GM19468 (cell line): ENCODE data around the gene DNPH1.

Source experiments
- ATAC-seq: cut with Tn5 transposase; IDR thresholded peaks from one replicate; pipeline ENCODE4 v1.9.1; 2021; ENCODE audit warnings: mild to moderate bottlenecking, moderate library complexity, moderate number of reproducible peaks; ENCODE audit not compliant: unreplicated experiment; ENCODE audit errors: extremely low read depth

The DNPH1 gene

GRCh38 chr6:43186019-43186418 is 43.3 kb downstream of the DNPH1 start:
- no peak for ATAC-seq

- ATAC-seq = no peak
Observed at GRCh38 chr6:43185391-43185985, 43.8 kb downstream of the DNPH1 start.

- ATAC-seq = no peak
Observed at GRCh38 chr6:43184268-43184985, 44.9 kb downstream of the DNPH1 start.

DNA sequence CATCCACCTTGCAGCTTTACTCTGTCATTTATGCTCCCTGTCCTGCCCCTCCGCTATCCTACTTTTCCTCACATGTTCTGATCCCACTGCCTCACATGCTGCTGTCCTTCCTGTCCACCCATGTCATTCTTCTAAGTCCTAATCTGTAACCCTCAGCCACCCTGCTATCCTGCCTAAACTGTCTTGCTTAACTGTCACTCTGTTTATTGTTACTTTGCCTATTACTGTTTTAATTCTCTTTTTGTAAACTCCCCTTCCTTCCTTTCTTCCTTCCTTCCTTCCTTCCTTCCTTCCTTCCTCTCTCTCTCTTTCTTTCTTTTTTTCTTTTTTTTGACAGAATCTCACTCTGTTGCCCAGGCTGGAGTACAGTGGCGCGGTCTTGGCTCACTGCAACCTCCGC is 45.8 kb downstream of the DNPH1 start:
- ATAC-seq = no peak

DNA sequence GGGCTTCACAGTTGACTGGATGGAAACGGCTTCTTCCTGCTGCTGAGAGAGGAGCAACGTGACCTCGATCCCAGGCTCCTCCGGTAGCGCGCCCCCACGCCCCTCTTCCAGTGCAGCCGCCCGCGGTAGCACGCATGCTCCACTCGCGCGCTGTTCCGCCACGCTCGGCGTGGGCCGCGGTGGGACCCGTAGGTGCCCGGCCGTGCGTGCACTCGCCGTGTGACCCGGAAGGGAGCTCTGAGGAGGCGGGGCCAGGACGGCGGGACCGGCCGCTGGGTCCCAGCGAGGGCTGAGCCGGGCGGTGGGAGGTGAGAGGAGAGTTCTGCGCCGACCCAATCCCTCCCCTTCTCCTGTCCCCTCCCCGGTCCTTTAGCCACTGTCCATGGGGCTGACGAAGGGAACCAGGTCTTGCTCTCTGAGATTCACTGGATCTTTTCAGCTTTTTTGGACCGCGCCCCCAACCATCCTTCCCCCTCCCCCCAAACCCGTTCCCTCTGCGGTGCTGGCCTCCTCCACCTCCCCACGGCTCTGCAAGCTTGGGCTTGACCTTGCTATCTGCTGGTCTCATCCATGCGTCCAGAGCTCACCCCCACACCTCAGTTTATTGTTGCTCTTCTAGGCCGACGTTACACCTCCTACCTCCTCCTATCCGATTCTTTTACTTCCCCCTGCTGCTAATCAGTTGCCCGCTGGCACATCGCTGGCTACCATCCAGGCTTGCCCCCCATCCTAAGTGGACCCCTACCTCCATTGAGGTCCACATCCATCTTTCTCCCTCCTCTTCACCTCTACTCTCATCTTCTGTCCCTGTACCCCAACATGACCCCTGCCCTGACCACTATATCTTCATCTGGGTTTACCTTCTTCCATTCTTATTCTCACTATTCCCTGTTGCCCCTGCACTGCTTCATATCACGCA is 47.1 kb downstream of the DNPH1 start, which contains the start of gene CUL9:
Gene CUL9 (plus strand): TSS at position 255 of the 919 bp plus-strand sequence. CDS start 2,115 bp downstream, outside the sequence.
- ATAC-seq = peak; percentile 78

- no peak for ATAC-seq
Observed at GRCh38 chr6:43181621-43181941, 47.7 kb downstream of the DNPH1 start.

DNA sequence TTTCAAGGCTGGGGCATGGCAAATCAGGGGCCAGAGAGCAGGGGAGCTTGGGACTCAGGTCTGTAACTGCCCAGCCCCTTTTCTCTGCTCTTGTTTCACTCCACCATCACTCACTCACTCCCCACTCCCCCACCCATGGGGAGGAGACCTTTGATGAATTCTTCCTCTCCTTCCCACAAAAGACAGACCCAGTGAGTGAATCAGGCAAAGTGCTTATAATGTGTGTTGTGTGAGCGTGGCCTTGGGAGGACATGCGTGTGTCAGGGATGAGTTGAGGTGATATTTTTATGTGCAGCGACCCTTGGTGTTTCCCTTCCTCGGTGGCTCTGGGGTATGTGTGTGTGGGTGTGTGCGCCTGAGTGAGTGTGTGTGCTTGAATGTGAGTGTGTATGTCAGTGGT is 48.3 kb downstream of the DNPH1 start:
- no peak for ATAC-seq

DNA sequence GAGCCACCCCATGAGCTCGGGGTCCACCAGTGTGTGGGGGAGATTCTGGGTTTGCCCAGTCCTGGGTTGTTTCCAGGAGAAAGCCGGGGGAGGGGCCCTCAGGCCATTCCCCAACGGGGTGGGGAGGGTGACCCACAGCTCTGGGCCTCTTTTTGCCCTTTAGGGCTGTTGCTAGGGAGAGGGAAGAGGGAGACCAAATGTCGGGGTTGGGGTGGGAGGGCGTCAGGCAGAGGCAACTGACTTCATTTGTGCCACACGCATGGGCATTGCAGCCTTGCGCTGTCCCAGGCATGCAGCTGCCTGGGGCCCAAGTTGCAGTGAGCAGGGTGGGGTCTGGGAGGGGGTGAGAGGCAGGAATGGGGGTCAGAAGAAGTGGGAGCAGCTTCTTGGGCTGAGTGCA is 49.2 kb downstream of the DNPH1 start:
- no peak for ATAC-seq

DNA sequence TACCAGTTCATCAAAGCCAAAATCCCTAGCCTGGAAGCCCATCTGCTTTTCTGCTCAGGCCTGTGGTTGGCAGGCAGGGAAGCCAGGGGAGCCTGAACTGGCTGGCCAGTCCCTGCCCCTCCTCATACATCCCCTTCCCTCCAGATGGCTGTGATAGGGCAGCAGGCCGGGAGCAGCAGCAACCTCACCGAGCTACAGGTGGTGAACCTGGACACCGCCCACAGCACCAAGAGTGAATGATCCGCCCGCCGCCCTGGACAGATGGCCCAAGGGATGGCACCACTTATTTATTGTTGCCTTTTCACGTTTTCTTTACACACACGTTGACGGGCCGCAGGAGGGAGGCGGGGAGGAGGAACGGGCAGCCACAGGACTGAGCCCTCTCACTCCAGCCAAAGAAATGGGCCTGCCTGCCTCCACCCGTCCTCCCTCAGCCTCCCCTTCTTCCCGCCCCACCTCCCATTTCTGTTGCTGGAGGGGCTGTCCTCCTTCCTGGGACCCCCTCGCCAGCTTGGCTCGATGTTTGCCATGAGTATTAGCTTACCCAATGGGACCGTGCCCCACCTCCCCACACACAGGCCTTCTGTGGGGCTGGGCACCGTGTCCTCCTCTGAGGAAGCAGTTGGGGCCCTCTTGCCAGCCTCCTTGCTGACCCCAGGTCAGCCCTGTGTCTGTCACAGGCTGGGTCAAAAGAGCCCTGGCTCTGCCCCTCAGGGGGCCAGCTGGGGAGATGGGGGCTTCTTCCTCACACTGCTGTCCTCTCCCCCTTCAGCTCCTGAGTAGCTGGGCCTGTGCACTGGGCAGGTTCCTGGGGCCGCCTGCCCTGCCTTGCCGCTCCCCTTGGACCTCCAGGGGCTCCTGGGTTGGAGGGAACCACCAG is 50.1 kb downstream of the DNPH1 start:
- no peak for ATAC-seq

DNA sequence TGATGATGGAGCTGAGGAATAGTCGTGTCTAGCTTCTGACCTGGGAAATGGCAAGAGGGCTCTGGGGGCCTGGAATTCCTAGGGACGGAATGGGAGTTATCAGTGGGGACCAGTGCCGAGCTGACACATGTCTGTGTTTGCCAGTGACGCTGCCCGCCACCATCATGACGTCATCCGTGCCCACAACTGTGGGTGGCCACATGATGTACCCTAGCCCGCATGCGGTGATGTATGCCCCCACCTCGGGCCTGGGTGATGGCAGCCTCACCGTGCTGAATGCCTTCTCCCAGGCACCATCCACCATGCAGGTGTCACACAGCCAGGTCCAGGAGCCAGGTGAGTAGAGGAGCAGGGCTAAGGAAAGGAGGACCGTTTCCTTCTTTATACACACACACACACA is 51.1 kb downstream of the DNPH1 start:
- no peak for ATAC-seq

DNA sequence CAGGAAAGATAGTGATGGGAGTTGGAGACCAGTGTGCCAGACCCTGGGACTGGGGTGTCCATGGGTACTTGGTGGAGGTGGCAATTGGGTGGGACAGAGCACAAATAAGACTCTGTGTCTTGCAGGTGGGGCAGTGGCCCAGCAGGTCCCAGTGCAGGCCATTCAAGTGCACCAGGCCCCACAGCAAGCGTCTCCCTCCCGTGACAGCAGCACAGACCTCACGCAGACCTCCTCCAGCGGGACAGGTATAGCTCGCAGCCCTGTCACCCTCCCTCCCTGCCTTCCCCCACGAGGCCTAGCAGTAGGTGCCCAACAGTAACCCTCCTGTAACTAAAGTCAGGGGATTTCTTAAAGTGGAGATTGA is 52.9 kb downstream of the DNPH1 start:
- no peak for ATAC-seq

GRCh38 chr6:43175676-43176422 is 53.4 kb downstream of the DNPH1 start:
- ATAC-seq = no peak
